ENCODE data around the gene GGA2. TPM values are rescaled to one million over a fixed set of nuclear protein-coding genes. Genes with fewer than 3 reads are reported as not detected.

GGA2 gene, protein sequence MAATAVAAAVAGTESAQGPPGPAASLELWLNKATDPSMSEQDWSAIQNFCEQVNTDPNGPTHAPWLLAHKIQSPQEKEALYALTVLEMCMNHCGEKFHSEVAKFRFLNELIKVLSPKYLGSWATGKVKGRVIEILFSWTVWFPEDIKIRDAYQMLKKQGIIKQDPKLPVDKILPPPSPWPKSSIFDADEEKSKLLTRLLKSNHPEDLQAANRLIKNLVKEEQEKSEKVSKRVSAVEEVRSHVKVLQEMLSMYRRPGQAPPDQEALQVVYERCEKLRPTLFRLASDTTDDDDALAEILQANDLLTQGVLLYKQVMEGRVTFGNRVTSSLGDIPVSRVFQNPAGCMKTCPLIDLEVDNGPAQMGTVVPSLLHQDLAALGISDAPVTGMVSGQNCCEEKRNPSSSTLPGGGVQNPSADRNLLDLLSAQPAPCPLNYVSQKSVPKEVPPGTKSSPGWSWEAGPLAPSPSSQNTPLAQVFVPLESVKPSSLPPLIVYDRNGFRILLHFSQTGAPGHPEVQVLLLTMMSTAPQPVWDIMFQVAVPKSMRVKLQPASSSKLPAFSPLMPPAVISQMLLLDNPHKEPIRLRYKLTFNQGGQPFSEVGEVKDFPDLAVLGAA
- total RNA-seq, result 10 to 100 TPM; 32.4 to 57.6 (median 49.6) TPM

- TF ChIP-seq, protein P1, sequence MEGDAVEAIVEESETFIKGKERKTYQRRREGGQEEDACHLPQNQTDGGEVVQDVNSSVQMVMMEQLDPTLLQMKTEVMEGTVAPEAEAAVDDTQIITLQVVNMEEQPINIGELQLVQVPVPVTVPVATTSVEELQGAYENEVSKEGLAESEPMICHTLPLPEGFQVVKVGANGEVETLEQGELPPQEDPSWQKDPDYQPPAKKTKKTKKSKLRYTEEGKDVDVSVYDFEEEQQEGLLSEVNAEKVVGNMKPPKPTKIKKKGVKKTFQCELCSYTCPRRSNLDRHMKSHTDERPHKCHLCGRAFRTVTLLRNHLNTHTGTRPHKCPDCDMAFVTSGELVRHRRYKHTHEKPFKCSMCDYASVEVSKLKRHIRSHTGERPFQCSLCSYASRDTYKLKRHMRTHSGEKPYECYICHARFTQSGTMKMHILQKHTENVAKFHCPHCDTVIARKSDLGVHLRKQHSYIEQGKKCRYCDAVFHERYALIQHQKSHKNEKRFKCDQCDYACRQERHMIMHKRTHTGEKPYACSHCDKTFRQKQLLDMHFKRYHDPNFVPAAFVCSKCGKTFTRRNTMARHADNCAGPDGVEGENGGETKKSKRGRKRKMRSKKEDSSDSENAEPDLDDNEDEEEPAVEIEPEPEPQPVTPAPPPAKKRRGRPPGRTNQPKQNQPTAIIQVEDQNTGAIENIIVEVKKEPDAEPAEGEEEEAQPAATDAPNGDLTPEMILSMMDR (IDR thresholded peaks at IDR 0.05; ENCODE audit: low read depth), result no peak
These were observed at the start of gene GGA2 for GRCh38 chr16:23510164-23510914. GGA2 (minus strand) TSS chr16:23510494; CDS start chr16:23510411, 83 bp downstream.

- TF ChIP-seq, protein P1 (IDR thresholded peaks at IDR 0.05; ENCODE audit: low read depth), result no peak
These were observed 47.7 kb upstream of the GGA2 start for GRCh38 chr16:23557779-23558702.

GRCh38 chr16:23556881-23557778 lies 46.8 kb upstream of the GGA2 start, which contains the start of the genes EARS2 and UBFD1:
EARS2 (minus strand) TSS chr16:23557350; CDS start chr16:23557343, 7 bp downstream.
UBFD1 (plus strand) TSS chr16:23557727; CDS start chr16:23557743, 16 bp downstream.
- TF ChIP-seq, protein P1 (IDR thresholded peaks at IDR 0.05; ENCODE audit: low read depth), result no peak

GRCh38 chr16:23554536-23554935 lies 44.2 kb upstream of the GGA2 start:
- TF ChIP-seq, protein P1 (IDR thresholded peaks at IDR 0.05; ENCODE audit: low read depth), result no peak

DNA sequence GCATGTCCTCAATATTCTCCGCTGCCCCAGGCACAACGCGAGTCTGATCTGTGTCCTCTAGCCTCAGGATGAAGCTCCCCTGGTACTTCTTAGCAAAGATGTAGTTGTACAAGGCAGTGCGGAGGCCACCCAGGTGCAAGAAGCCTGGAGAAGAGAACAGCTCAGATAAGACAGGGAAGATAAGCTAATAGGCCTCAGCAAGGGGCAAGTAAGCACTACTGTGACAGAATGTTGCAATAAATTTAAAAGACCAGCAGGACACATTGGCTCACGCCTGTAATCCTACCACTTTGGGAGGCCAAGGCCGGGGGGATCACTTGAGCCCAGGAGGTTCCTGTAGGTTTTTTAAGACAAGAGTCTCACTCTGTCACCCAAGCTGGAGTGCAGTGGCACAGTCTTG lies 41.9 kb upstream of the GGA2 start:
- TF ChIP-seq, protein P1 (IDR thresholded peaks at IDR 0.05; ENCODE audit: low read depth), result no peak

DNA sequence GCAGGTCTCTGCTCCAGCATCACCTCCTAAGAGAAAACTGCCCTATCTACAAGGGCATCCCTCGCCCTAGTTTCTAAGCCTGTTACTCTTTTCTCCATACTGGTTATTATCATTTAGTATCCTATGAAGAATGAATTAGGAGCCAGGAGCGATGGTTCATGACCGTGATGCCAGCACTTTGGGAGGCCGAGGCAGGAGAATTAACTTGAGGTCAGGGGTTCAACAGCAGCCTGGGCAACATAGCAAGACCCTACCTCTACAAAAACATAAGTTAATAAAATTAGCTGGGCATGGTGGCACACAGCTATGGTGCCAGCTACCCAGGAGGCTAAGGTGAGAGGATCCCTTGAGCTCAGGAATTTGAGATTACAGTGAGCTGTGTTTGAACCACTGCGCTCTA lies 39.6 kb upstream of the GGA2 start:
- TF ChIP-seq, protein P1 (IDR thresholded peaks at IDR 0.05; ENCODE audit: low read depth), result no peak

Measured in subcutaneous adipose tissue (tissue), 4 donors.